T follicular helper cell (primary cell): ENCODE measurements around the gene MAPK12.
A peak's percentile ranks its signal among the peaks of the same experiment; 100 is the strongest.
"Not testable (repeated sequence)": the region's sequence is repeated elsewhere in the genome, so short reads cannot be mapped to it uniquely, and the experiment has no call there.

Experiments used
- DNase-seq: peaks from one replicate; pipeline ENCODE4 v3.0.0-alpha.2; 2020; ENCODE audit warnings: low read depth

The MAPK12 gene

DNA sequence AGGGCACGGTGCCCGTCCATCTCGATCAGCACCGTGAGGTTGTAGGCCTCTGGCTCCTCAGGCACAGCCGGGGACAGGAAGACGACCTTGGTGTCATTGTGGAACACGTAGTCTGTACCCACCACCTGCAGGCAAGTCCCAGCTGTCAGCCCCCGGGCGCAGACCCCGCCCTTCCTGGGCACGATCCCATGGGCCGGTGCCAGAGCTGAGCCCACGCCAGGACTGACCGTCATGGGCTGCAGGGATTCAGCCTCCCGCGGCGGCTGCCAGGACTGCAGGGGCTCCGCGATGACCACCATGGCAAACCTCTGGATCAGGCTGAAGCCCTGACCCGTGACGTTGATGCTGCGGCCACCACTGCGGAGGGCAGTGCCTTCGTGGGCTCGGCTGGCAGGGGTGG, 20.5 kb upstream of the MAPK12 start:
- DNase-seq: no peak

DNA sequence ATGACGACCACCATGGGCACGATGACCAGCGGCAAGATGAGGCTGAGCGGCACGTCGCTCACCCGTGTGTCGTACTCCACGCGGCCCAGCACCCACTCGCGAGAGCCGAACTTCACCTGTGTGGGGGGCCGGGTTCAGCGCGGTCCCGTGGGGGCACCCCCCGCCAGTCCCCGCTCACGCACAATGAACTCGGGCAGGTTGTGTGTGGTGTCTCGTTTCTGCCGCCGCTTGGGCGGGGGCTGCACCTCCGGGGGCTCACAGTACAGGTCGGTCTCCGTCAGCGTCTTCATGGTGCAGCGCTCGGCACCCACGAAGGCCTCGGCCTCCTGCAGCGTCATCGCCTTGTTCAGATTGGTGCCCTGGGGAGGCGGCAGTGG, 19.9 kb upstream of the MAPK12 start:
- DNase-seq: no peak

DNA sequence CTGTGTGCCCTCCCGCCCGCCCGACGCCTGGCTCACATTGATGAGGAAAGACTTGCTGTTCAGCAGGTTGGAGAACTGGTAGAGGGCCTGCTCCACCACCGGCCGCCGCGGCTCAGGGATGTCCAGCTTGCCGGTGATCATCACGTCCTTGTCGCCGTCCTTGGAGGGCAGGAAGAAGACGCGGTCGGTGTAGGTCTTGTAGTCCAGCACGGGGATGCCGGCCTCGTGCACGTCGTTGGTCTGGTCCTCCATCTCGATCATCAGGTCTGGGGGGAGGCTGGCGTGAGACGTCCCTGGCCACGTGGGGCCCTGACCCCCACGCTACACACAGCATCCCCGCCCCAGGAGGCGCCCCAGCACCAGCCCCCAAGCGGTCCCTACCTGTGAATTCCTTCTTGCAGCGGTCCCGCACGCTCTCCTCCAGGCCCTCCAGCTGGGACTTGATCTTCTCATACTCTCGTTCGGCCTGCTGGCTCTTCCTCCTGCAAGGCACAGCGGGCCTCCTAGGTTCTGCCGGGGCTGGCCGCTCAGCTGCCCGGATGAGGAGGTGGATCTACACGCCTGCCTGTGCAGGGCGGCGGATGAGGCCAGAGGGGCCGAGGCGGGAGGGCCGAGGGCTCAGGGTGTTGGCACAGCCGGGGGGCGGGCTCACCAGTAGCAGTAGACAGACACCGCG, 19.4 kb upstream of the MAPK12 start:
- DNase-seq: no peak

DNA sequence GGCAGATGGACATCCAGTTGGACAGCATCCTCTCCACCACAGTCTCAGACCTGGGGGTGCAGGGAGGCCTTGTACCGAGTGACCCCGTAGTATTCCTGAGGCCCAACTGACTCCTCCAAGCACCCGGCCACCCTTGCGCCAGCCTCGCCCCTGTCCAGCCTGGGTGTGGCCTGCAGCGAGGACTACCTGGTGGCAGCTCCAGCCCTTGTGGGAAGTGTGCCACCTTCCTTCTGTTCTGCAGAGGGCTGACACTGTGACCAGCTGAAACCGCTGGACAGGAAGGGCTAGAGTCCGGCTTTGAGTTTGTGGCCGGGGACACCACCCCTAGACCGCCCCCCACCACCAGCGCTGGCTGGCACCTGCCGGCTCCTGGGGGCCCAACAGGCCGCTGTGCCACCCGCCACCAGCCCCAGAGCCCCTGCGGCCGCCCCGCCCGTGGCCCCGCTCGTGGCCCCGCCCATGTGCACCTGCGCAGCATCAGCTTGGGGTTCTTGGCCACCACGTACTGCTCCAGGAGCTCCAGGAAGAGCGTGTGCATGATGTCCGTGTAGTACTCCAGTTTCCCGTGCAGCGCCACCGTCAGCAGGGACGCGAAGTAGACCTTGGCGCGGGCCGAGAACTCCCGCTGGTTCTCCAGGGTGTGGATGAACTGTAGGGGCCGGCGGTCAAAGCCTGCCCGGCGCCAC, 18.7 kb upstream of the MAPK12 start:
- DNase-seq: no peak

DNA sequence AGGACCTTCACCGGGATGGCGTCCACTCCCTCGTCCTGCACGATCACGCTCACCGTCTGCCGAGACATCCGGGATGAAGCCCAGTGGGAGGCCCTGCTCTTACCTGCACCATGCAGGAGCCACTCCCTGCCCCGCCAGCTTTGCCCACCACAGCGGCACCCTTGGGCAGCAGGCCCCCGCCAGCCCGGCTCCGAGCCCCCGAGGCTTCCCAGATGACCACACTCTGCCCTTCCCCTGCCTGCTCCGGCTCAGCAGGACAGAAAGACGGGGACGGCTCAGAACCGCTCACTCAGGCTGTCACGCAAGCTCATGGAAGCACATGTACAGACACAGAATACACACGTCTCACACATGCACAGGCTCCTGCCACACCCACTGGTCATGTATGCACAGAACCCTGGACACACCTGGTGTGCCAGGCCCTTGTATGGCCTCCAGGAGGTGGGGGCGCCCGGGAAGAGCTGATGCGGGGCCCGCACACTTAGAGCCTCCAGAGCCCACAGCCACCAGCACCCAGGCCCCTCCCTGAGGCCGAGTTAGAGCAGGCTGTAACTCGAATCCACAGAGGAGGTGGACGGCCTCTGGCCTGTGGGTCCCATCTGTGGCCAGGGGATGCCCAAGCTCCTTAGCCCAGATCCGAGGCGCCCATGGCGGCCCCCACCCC, 17.6 kb upstream of the MAPK12 start:
- no peak for DNase-seq

DNA sequence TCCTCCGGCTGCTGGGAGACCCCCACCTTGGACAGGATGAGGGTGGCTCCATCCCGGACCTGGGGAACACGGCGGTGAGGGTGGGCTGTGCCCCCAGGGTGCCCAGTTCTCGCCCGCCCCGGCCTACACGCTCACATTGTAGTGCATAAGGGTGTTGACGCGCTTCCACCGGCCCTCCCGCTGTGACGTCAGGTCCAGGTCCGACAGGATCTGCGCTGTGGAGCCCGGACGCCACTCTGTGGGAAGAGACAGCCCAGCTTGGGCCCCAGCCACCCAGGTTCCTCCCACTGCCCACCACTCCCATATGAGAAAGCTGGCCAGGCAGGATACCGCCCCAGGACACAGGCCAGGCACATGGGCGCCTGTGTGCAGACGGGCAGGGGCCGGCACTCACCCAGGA, 17.0 kb upstream of the MAPK12 start:
- no peak for DNase-seq

DNA sequence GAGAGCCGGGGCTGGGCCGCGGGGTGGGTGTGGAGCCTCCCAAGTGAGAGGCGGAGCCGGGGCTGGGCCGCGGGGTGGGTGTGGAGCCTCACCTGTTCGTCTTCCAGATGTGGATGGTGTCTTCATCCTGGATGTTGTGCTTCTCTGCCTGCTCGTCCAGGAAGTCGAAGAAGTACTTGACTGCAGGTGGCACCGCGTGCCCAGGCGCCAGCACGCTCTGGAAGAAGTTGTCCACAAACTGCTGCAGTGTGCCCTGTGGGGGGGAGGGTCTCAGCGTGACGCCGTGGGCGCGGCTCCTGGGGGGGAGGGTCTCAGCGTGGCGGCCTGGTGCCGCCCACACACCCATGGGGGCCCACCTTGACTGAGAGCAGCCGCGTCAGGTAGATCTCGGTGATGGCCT, 16.3 kb upstream of the MAPK12 start:
- no peak for DNase-seq

DNA sequence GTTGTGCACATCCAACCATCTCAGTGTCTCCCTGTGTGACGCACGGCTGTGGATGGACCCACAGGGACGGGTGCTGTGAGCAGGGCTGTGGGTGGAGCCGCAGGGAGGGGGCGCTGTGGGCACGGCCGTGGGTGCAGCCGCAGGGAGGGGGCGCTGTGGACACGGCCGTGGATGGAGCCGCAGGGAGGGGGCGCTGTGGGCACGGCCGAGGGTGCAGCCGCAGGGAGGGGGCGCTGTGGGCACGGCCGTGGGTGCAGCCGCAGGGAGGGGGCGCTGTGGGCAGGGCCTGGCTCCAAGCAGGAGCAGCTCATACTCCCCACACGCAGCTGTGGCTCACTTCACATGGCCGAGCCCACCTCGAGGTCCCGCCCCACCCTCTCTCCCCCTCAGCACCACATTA, 14.7 kb upstream of the MAPK12 start:
- DNase-seq: no peak

DNA sequence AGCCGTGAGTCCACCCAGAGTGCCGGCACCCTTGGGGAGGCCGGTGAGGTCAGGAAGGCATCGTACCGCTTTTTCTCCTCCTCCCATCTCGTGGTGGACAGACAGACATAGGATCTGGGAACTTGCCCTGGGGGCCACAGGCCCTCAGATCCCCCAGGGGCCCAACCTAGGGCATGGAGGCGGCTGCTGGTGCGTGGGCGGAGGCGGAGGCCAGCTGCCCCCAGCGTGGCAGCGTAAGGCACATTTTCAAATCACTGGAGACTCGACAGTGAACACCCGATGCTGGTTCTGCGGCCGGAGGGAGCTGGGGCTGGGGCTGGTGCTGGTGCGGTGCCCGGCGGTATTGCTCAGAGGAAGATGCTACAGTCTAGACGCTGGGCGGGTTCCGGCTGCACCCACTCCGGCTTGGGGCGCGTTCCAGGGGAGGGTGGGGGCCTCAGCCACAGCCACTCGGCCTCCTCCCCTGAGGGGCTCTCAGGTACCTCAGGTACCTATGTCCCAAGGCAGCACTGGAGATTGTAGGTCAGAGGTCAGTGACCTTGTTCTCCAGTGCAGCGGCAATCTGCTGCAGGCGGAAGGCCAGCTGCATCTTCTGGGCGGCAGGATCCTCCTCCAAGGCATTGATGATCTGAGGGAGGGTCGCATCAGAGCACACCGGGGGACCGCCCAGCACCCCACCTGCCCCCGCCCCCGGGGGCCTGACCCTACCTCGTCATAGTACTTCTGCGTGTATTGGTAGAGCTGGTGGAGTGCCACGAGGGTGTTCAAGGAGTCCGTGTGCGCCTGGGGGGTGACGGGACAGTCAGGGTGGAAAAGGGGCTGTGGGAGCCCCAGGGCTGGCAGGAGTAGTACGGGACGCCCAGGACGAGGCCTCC, 13.9 kb upstream of the MAPK12 start:
- DNase-seq: no peak

DNA sequence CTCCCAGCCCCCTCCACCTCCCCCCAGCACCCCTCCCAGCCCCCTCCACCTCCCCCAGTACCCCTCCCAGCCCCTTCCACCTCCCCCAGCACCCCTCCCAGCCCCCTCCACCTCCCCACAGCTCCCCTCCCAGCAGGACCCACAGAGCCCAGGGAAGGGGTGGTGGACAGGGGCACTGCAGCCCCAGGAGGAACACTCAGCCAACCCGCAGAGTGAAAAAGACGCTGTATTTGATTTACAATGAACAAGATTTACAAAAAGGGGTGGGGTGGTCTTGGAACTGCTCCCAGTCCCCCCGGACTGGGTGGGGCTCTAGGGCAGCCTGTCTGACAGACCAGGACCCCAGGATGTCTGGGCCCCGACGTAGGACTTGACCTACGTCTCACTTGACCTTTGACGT, 13.3 kb upstream of the MAPK12 start:
- no peak for DNase-seq

DNA sequence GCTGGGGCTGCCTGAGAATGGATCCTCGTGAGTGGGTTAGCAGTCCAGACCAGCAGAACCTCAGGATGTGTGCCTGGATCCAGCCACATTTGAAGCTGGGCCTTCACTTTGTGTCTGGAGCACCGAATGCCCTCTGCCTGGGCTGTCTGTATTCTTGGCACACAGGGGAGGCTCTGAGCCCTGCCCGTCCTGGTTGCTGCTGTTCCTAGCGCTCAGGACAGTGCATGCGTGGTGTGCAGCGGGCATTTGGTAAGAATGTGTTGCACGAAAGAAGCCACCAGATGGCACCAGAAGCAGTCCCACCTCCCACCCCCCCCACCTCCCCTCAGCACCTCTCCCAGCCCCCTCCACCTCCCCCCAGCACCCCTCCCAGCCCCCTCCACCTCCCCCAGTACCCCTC, 12.8 kb upstream of the MAPK12 start:
- DNase-seq: peak; percentile 22

DNA sequence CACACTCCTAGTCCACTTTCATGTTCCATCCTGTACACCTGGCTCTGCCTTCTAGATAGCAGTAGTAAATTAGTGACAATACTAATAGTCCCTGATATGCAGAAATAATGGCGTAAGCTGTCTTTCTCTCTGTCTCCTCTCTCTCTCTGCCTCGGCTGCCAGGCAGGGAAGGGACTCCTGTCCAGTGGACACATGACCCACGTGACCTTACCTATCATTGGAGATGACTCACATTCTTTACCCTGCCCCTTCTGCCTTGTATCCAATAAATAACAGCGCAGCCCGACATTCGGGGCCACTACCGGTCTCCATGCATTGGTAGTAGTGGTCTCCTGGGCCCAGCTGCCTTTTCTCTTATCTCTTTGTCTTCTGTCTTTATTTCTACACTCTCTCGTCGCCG, 12.3 kb upstream of the MAPK12 start:
- DNase-seq: not testable (repeated sequence)

DNA sequence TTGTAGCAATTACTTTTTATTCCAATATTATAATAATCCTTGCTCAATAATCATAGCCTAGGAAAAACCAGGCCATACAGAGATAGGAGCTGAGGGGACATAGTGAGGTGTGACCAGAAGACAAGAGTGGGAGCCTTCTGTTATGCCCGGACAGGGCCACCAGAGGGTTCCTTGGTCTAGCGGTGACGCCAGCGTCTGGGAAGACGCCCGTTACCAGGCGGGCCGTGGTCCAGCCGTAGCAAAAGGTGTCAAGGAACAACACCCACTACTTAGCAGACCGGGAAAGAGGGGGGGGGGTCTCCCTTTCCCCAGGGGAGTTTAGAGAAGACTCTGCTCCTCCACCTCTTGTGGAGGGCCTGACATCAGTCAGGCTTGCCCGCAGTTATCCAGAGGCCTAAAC, 11.9 kb upstream of the MAPK12 start:
- DNase-seq: not testable (repeated sequence)

DNA sequence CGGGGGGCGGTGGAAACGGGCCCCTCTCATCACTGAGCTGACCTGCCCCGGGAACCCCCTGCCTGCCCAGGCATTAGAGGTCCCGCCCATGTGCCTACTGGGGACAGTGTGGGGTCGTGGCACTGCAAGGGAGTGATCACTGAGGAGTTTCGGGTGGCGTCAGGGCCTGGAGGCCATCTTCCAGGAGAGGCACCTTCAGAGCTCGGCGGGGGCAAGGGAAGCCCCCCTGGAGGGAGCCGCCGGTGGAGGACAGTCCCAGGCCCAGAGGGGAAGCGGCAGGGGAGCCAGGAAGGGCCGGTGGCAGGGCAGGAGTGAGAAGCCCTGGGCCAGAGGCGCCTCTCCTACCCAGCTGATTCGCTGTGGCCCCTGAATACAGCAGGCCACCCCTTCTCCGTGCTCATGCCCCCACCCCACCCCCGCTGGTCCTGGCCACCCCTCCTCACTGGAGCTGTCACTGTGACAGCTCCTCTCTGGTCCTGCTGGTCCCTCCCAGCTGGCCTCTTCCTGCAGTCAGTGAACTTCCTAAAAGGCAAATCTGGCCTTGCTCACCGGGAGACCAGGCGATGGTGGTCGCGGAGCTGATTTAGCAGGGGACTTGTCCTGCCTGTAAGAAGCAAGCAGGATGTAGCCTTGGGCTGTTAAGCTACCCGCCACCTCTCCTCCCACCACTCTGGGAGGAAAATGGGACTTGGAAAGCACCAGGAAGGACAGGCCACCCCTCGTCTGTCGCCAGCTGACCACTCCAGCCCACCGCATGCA, 10.7 kb upstream of the MAPK12 start:
- no peak for DNase-seq

DNA sequence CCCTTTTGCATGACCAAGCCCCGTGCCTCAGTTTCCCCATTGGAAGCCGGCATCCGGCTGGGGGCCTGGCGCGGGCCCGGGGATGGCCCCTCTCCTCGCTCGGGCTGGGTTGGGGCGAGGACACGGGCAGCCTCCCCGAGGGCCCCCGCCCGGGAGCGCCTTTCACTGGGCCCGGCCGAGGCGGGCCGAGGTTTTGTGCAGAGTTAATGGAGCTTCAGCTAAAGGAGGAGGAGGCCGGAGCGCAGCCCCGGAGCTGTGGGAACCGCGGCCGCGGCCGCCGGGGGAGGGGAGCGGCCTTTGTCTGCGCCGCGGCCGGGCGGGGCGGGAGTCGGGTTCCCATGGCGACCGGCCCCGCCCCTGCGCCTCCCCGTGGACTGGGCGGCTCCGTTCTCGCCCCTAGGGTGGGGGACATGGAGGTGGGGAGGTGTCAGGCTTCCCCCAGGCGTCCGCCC, 10.1 kb upstream of the MAPK12 start:
- DNase-seq: peak; percentile 37

DNA sequence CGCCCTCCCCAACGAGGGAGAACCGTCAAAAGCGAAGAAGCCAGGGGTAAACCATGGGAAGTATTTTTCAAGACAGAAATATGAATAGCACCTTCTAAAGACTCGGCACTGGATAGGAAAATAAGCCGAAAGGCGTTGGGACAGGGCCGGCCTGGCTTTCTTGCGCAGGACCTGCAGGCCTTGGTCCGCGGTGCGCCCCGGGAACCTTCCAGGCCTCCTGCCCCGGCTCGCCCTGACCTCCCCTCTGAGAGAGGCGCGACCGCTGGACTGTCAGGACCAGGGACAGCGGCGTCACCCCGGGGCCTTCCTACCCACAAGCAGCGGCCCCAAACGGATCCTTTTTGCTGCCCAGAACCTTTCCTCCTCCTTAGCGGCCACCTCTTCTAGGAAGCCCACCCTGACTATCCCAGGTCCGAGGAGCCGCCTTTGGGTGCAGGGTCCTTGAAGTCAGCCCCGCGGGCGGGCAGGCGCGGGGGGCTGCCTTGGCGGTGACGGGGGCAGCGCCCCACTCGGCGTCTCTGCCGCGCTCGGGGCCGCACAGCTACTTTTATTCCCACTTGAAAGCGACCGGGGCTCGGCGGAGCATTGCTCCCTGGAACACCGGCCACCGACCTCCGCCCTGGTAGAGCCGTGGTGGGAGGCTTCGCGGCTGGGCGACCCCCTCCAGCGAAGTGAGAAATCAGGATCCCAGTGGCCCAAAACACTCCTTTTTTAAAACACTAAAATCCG, 9.3 kb upstream of the MAPK12 start:
- DNase-seq: peak; percentile 55

DNA sequence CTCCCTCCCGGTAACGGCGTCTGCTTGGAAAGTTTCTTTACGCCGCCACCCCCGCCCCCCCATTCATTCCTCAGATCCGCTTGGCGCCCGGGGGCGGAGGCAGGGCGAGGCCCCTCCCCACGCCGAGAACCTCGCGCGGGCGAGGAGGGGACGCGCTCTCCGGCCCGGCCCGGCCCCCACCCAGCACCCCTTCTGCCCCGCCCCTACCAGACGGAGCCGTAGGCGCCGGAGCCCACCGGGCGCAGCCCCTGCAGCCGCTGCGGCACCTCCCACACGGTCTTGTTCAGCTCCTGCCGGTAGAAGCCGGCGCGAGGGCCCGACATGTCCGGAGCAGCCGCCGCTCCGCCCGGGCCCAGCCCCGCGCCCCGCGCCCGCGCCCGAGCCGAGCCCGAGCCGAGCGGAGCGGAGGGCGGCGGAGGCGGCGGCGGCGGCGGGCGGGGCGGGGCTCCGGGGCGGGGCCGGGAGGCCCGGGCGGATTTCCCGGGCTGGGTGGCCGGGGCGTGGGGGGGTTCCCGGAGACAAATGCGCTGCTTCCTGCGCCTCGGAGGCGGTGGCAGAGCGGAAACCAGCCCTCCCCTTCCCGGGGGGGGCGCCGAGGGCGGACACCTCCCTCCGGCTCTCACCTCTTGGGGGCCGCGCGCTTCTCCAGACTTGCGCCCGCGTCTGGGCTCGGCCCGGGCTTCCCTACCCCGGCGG, 8.6 kb upstream of the MAPK12 start, which contains the start of gene MAPK11:
MAPK11 (minus strand) TSS at position 411 of the 696 bp plus-strand sequence; CDS start at position 323, 88 bp downstream.
- peak; percentile 52 for DNase-seq

DNA sequence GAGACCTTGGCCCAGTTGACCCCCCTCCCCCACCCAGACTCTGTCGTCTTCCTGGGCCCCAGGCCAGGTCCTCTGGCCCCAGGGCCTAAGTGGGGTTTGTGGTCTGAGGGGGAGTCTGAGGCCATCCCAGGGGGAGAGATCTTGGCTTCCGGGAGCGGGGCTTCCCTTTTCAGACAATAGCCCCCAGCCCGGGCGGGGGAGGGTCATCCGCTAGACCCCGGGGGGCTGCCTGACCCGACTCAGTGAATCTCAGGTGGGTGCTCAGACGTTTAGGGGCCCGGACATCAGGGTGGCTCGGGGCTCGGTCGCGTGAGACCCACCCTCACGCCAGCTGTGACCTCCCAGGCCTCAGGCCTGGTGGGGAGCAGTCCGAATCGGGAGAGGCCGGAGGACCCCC, 8.1 kb upstream of the MAPK12 start:
- DNase-seq: no peak

DNA sequence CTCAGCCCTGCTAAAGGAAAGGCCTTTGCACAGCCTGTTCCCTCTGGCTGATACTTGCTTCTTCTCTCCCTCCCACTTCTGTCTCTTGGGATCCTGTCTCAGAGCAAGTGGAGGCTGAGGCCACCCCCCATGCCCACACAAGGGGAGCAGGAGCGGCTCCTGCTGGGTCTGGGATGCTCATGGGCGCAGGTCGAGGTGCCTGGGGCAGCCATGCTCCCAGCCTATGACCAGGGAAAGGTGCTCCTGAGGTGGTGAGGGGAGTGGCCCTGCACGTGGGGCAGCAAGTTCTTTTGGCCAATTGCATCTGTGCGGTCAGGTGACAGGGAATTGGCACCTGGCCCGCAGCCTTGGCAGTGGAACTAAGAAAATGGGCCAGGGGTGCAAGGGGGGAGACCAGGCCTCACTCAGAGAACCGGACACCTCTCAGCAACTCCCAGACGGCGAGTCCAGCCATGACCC, 7.2 kb upstream of the MAPK12 start:
- no peak for DNase-seq
